HG02623 (cell line): ENCODE data around the gene FGF18.
"Not testable (repeated sequence)": the region's sequence is repeated elsewhere in the genome, so short reads cannot be mapped to it uniquely, and the experiment has no call there.

Source experiments
- ATAC-seq: cut with Tn5 transposase; IDR thresholded peaks from one replicate; pipeline ENCODE4 v1.9.1; 2021; ENCODE audit warnings: moderate library complexity; ENCODE audit not compliant: unreplicated experiment

Gene FGF18

DNA sequence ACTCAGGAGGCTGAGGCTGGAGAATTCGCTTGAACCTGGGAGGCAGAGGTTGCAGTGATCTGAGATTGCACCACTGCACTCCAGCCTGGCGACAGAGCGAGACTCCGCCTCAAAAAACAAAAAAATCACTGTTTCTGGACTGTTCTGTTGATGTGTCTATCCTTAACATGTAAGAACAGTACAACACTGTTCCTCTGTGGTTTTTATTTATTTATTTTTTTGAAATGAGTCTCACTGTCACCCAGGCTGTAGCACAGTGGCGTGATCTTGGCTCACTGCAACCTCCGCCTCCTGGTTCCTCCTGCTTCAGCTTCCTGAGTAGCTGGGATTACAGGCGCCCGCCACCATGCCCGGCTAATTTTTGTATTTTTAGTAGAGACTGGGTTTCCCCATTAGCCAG, 20.8 kb upstream of the FGF18 start:
- not testable (repeated sequence) for ATAC-seq

DNA sequence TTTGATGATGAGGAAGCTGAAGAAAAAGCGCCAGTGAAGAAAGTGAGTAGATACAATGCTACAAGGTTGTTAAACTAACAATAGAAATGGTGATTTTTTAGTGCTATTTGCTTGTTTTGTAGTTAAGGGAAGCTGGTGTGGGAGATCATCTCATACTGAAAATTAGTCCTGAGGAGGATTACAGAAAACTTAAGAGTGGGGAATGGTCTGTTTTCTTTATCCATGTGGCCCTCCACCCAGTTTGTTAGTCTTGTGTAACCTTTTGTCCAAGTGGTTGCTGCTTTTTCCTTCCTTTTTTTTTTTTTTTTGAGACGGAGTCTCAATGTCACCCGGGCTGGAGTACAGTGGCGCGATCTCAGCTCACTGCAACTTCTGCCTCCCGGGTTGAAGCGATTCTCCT, 19.3 kb upstream of the FGF18 start:
- ATAC-seq: no peak

DNA sequence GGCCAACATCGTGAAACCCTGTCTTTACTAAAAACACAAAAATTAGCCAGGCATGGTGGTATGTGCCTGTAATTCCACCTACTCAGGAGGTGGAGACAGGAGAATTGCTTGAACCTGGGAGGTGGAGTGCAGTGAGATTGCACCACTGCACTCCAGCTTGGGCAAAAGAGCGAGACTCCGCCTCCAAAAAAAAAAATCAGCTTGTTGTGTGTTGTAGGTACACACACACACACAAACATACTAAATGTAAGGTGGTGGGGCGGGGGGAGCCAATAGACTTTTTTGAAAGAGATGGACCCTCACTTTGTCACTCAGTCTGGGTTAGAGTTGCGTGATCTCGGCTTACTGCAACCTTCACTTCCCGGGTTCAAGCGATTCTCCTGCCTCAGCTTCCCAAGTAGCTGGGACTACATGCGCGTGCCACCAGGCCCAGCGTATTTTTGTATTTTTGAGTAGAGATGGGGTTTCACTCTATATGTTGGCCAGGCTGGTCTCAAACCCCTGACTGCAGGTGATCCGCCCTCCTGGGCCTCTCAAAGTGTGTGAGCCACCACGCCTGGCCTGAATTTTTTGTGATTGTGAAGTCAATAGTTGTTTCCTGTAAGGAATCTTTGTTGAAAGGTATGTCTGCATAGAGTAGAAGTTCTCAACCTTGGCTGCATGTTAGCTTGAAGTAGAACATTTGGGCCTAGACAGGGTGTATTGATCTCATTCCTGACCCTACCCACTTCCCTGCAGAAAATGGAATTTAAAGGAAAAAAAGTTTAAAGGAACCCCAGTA, 18.1 kb upstream of the FGF18 start:
- no peak for ATAC-seq

DNA sequence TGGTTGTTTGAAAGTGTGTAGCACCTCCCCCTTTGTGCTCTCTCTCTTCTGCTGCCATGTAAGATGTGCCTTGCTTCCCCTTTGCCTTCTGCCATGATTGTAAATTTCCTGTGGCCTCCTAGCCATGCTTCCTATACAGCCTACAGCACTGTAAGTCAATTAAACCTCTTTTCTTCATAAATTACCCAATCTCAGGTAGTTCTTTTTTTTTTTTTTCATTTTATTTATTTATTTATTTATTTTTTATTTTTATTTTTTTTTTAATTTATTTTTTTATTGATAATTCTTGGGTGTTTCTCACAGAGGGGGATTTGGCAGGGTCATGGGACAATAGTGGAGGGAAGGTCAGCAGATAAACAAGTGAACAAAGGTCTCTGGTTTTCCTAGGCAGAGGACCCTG, 16.7 kb upstream of the FGF18 start:
- ATAC-seq: not testable (repeated sequence)

DNA sequence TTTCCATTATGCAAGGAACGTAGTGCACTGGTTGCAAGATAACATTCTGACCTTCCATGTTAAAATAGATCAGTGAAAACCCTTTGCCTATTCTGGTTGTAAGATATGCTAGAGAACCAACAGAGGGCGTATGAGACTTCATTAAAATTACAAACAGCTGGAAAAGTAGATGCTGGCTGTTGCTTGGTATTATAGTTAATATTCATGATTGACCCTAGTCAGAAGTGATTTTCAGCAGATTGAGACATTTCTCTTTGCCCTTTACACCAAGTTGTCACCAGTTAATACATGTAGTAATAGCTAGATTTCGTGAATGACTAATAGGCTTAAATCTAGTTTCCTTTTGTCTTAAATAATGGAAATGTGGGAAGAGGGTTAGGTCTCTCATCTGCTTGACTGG, 13.8 kb upstream of the FGF18 start:
- no peak for ATAC-seq

DNA sequence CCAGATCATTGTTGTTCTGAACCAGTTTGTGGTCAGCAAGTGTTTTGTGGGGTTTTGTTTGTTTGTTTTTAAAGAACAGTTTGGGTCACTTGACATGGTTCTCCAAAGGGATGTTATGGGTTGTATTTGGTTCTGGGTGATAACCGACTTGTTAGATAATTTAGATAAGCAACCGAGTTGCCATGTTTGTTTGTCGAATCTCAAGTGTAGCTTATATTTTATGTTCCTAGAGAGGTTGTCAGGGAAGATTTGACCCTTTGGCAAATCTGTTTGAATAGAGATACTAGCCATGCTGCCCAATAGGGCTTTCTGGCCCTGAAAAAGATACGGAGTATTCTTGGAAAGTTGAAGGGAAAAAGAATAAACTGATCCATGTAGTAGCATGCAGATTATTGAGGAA, 12.2 kb upstream of the FGF18 start:
- no peak for ATAC-seq

DNA sequence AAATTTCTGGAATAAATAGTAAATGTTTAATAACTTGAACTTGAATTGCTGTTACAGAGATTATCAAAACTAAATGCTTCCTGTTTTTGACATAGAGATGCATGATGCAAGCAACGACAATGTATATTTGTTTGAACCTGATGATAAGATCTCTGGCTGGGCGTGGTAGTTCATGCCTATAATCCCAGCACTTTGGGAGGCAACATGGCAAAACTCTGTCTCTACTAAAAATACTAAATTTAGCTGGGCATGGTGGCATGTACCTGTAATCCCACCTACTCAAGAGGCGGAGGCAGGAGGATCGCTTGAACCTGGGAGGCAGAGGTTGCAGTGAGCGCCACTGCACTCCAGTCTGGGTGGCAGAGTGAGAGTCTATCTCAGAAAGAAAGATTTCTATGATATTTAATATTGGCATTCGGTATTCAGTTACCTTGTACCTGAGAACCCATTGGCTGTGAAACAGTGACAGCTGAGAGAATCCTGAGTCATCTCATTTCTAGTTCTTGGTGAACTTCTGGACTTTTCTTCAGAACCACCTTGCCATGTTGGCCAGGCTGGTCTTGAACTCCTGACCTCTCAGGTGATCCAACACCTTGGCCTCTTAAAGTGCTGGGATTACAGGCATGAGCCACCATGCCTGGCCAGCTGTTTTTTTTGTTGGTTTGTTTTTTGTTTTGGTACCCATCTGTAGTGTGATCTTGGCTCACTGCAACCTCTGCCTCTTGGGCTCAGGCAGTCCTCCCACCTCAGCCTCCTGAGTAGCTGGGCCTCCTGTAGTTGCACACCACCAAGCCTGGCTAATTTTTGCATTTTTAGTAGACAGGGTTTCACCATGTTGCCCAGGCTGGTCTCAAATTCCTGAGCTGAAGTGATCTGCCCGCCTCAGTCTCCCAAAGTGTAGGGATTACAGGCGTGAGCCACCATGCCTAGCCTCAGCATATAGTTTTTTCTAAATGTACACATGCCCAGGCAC, 10.0 kb upstream of the FGF18 start:
- ATAC-seq: no peak

DNA sequence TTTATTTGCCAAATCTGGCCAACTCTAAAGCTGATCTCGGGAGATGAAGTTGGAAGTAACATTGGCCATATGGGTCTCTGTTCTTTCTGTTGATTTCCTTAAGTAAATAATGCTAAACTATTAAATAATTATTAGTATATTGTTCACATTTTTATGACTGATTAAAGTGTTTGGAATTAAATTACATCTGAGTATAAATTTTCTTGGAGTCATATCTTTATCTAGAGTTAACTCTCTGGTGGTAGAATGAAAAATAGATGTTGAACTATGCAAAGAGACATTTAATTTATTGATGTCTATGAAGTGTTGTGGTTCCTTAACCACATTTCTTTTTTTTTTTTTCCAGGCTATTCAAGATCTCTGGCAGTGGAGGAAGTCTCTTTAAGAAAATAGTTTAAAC, 9.3 kb upstream of the FGF18 start:
- no peak for ATAC-seq

DNA sequence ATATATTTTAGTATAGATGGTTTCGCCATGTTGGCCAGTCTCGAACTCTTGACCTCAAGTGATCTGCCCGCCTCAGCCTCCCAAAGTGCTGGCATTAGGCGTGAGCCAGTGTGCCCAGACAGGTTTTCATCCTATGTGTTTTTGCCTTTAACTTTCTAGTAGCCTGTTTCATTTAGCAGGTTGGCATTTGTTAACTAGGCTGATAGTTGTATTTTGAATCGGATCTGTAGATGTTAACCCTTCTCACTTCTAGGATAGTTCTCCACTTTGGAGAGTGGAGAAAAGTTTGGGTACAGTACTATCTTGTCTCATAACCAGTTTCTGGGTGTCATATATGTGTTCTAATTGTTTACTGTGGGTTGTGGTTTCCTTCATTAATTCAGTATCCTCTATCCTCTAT, 7.3 kb upstream of the FGF18 start:
- ATAC-seq: no peak

DNA sequence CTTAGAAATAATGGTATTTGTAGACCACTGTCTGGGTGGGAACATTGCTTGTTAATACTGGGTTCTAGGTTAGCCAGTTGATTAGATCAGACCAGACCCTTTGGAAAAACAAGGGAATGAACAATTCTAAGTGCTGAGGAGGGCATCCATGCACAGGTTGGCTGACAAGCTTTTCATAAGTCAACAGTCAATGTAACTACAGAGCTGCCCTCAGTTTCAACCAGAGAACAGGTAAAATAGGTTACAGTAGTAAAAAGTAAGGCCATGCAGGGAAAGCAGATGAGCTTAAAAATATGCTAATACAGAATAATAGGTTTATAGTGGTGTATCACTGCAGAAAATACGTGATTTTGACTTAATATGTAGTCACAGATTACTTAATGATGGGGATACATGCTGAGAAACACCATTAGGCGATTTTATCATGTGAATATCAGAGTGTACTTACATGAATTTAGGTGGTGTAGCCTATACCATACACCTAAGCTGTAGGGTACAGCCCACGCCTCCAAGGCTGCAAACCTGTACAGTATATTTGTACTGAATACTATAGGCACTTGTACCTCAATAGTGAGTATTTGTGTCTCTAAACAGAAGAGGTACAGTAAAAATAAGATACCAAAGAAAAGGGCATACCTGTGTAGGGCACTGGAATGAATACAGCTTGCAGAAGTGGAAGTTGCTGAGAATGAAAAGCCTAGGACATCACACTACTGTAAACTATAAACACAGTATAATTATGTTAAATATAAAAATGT, 6.1 kb upstream of the FGF18 start:
- no peak for ATAC-seq

DNA sequence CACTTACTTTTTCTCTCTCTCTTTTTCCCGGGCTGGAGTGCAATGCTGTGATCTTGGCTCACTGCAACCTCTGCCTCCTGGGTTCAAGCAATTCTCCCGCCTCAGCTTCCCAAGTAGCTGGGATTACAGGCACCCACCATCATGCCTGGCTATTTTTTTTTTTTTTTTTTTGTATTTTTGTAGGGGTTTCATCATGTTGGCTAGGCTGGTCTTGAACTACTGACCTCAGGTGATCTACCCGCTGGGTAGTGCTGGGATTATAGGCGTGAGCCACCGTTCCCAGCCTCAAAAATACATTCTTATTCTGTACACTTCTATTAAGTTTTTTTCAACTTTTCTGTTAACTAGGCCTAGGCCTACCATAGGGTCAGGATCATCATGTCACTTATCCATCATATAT, 5.5 kb upstream of the FGF18 start:
- ATAC-seq: not testable (repeated sequence)

DNA sequence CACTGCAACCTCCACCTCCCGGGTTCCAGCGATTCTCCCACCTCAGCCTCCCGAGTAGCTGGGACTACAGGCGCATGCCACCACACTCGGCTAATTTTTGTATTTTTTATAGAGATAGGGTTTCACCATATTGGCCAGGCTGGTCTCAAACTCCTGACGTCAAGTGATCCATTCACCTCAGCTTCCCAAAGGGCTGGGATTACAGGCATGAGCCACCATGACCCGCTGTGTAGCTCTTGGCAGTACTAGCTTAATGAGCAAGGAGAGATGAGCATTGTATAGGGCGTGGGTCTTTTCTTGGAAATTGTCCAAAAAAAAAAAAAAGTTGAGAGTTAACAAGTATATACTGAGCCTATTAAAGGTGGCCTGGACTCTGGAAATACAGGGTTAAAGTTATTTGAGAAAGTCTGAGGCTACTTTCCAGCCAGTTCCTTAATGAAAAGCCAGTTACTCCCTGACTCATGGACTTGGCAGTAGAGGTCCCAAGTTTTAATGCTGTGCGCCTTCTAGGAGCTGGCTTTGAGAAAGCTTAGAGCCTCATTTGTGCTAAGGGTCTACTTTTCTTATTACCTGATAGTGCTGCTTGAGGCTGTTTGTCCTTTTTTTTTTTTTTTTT, 4.2 kb upstream of the FGF18 start:
- no peak for ATAC-seq

DNA sequence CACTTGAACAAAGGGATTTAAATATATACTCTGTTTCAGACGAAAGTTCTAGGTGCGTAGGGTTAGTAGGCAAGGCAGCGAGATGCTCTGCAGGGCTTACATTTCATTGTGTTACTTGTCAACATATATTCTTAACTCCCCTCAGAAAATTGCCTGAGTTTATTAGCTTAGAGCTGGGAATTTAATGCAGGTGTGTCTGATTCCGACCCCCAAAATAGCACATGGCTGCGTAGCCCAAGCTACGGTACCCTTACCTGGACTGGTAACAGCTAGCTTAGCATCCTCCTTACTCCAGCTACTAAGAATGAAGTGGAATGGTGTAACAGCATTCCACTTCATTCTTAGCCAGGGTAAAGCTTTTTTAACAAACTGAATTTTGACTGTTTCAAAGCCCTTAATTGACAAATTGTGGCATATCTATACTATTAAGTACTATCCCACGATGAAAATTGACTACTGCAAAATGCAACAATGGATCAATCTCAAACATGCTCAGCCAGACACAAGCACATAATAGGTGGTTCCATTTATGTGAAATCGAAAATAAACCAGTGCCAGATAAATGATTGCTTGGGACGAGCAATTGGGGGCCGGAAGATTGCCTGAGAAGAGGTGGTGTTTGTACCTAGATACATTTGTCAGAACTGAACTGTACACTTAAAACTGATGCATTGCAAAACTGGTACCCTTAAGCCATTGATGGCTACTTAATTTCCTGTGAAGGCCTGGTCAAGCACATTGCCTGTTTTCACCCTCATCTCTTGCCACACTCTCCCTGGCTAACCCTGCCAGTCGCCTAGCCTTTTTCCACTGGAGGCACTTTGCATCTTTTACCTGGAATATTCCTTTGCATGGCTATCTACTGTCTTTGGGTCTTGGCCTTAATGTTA, 3.0 kb upstream of the FGF18 start:
- ATAC-seq: no peak

DNA sequence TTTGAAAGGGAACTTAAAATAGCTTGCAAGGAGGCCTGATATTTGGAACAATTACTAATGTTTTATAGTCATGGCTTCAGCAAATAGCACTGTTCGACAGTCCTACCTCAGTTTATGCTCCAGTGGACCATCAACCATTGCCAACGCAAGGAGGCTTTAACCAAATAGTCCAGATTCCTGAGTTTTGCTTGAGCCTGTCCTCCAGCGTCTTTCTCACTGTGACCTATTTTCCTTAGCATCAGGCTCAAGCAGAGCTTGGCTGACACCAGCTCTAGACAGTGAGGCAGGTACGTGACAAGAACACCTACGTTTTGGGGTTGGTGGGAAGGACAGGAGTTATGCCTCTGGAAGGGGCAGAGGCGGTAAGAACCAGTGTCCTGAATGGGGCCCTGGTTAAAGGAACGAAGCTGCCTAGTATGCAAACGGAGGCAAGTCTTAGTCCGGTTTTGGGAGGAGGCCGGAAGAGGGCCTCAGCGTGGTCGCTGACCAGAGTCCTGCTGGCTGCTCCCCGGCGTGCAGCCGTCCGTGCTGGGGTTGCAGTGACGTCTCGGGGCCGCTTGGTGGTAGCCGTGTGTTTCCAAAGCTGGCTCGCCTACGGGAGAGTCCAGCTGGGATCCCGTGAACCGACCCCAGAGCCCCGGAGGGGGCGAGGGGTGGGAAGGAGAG, 998 bp upstream of the FGF18 start:
- peak; percentile 63 for ATAC-seq

DNA sequence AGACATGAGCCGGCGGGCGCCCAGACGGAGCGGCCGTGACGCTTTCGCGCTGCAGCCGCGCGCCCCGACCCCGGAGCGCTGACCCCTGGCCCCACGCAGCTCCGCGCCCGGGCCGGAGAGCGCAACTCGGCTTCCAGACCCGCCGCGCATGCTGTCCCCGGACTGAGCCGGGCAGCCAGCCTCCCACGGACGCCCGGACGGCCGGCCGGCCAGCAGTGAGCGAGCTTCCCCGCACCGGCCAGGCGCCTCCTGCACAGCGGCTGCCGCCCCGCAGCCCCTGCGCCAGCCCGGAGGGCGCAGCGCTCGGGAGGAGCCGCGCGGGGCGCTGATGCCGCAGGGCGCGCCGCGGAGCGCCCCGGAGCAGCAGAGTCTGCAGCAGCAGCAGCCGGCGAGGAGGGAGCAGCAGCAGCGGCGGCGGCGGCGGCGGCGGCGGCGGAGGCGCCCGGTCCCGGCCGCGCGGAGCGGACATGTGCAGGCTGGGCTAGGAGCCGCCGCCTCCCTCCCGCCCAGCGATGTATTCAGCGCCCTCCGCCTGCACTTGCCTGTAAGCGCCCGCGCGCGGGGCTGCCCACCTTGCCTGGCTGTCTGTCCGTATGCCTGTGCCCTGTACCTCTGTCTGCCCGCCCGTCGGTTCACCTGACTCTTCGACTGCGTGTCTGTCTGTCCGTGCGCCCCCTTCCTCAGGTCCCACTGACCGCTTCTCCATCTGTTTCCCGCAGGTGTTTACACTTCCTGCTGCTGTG, 412 bp downstream of the FGF18 start:
- ATAC-seq: no peak

DNA sequence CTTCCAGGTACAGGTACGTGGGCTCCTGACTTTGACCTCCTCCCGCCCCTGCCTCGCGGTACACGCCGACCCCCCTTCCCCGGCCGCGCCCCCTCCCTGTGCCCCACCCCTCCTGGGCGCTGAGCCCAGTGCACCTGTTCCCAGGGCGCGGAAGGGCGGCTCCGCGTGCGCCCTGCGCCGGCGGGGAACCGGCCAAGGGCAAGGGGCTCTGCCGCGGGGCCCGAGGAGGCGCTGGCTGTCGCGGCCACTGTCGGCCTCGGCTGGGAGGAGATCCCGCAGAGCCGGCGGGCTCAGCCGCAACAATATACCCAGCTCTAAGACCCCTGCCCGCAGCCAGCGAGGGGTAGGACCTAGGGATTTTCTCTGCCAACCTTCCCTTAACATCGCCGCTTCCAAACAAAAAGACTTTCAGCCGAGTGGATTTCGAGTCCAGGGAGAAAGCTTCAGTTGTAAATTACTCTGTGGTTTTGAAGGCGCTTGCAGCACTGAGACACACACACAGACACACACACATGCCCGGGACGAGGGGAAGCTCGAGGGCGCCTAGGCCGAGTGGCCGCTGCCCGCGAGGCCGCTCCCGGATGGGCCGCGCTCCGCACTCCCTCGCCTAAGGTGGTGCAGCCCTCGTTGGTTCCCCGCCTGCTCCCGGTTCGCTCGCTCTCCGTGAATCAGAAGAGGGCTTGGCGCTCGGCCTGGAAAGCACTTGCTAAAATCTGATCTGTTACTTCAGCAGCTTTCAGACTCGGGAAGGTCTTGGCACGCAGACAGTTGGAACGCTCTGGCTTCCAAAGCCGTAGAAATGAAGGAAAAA, 1.2 kb downstream of the FGF18 start:
- no peak for ATAC-seq

DNA sequence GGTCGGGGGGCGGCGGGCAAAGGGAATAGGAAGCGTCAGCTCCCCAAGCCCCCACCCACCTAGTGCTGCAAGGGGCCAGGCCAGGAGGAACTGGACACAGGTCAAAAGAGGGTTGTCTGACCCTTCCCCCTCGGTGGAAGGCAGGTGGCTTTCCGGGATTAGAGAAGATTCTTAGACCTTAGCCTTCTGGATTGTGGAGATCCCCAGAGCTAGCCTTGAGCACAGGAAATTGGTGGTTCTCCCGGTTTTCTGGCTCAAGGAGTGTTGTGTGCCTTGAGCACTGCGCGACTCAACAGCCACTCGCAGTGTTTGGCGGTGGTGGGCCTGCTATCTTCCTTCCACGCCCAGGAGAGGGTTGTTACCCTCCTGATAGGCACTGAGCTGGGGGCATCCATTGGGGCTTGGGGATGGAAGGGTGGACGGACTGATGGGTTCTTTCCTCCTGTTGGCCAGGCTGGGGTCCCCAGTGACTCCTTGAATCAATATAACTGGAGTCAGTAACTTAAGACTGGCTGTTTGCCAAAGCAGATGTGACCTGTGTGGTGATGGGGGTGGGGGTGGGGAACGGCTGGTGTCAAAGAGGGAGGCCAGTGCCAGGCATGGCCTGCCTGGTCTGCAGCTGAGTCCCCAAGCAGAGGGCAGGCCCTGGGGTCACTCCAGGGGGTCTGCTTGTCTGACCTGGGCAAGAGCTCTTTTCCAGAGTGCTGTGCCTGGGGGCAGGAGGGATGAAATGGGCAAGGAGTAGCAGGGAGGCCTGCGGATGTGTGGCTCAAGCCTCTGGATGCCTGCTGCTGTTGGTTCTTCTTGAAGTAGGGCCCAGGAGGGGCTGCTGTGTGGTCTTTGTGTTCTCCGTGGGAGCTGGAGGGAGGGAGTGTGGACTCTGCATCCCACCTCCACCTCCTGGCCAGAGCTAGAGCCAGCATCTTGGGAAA, 2.1 kb downstream of the FGF18 start:
- ATAC-seq: no peak
